RWPE1 (cell line): ENCODE results near the gene VPS18.

ENCODE experiments used
- CTCF ChIA-PET: fragments of 350-600 bp; sonication (Branson Sonifier 250); formaldehyde crosslinking; extraction: SDS; loops from one replicate; lab custom pipeline; 2021; lab: Yijun Ruan, JAX
- POLR2A ChIA-PET: fragments of 400-600 bp; formaldehyde crosslinking; extraction: SDS; loops from one replicate; lab custom pipeline; 2020; ENCODE audit warnings: antibody characterized with exemption; ENCODE audit not compliant: low non-redundant PET; lab: Yijun Ruan, JAX
- DNase-seq: peaks from one replicate; pipeline ENCODE4 v3.0.0; 2012; ENCODE audit warnings: low spot score
- H3K27ac ChIP-seq: fragments of 450-650 bp; 2 replicates; pipeline ENCODE4 v1.5.1; 2017
- CTCF ChIP-seq: fragments of 450-650 bp; conservative IDR thresholded peaks from 2 replicates; pipeline ENCODE4 v1.5.1; 2017; ENCODE audit warnings: low read depth, mild to moderate bottlenecking

Gene VPS18

DNA sequence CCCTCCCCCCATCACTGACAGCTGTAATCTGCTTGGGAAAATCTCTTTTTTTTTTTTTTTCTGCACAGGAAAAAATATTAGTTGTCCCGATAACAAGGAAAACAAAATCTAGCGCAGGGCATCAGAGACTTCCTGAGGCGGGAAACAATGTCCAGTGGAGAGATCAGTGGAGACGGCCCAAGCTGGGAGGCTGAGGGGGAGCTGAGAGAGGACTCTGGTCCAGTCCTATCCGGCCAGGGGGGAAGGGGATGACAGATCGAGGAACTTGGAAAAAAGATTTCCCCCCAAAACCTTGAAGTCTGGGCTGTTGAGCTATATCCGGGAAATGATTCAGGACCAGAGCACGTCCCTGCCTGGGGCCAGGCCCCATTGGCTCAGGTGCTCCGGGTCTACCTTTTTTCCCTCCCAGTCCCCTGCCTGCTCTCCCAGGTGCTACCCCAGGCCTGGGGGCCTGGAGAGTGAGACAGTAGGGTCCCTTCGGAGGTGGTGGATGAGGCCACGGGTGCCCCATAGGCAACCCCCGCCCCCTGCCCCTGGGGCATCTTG lies 20.9 kb downstream of the VPS18 start:
- TF ChIP-seq CTCF = no peak
- POLR2A ChIA-PET = no interaction called here
- CTCF ChIA-PET = interaction anchor here (0.6 to 1.9 kb wide), 6 partner anchors 9 to 417 kb away, joined by 3 to 8 read pairs (median 4); partner anchors contain the start of gene OIP5

DNA sequence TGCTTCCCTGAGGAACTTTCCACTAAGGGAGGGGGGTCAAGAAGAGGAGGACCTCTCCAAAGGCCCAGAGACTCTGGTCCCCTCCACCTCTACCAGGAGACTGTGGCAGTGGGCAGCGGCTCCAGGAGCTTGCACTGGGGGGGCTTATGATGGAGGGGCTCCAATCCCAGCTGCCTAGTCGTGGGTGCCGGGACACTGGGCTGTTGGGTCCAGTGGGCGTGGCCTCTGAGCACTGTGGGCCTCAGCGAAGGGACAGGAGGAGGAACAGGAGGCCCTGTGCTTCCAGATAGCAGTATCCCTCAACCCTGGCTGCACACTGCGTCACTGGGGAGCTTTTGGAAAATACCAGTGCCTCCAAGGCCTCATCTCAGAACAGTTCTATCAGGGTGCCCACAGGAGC lies 21.4 kb downstream of the VPS18 start:
- ChIA-PET CTCF (interaction anchor here (0.6 to 1.9 kb wide), 5 partner anchors 9 to 417 kb away, joined by 3 to 6 read pairs (median 4); partner anchors contain the start of gene OIP5), POLR2A (no interaction called here)

More for the DNA sequence above, 20.9 kb downstream of the VPS18 start:
- DNase-seq = no peak
- no peak overlapping the region for H3K27ac ChIP-seq

GRCh38 chr15:40917585-40917984 lies 23.3 kb downstream of the VPS18 start:
- POLR2A ChIA-PET = no interaction called here
- no peak for TF ChIP-seq CTCF
- no peak overlapping the region for H3K27ac ChIP-seq
- CTCF ChIA-PET = interaction anchor here (0.5 to 0.8 kb wide), 2 partner anchors 13 to 25 kb away, joined by 4 to 5 read pairs; no protein-coding TSS in a partner anchor
- no peak for DNase-seq

More for the DNA sequence above, 21.4 kb downstream of the VPS18 start:
- no peak for DNase-seq
- no peak overlapping the region for H3K27ac ChIP-seq
- TF ChIP-seq CTCF = no peak

DNA sequence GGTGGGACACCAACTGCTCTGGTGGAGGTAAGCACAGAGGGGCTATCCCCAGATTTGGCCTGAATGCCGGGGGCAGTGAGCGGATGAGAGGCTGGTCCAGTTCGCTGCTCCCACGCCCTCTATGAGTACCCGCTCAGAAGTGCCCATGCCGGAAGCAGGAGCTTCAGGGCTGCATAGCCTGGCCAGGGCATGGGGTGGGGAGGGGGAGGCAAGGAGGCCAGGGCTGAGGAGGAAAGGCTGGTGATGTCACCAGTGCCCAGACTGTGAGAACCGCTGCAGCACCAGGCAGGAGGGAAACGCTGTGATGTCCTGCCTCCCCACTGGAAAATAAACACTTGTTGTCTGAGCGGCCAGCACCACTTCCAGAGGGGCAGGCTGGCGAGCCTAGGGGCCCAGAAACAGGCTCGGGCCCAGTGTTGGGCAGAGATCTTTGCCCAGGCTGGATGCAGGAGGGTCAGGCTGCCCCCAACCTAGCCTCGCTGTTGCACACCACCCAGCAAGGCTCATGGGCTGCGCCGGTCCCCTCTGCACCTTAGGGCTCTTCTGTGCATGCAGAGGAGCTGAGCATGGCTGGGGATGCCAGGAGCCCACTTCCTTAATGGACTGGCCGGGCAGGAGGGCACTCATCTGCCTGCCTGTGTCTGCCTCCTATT lies 24.0 kb downstream of the VPS18 start:
- DNase-seq = no peak
- H3K27ac ChIP-seq = no peak overlapping the region
- TF ChIP-seq CTCF = no peak
- POLR2A ChIA-PET = no interaction called here
- CTCF ChIA-PET = interaction anchor here (0.8 kb wide), 1 partner anchor 13 kb away, joined by 4 read pairs; no protein-coding TSS in a partner anchor

DNA sequence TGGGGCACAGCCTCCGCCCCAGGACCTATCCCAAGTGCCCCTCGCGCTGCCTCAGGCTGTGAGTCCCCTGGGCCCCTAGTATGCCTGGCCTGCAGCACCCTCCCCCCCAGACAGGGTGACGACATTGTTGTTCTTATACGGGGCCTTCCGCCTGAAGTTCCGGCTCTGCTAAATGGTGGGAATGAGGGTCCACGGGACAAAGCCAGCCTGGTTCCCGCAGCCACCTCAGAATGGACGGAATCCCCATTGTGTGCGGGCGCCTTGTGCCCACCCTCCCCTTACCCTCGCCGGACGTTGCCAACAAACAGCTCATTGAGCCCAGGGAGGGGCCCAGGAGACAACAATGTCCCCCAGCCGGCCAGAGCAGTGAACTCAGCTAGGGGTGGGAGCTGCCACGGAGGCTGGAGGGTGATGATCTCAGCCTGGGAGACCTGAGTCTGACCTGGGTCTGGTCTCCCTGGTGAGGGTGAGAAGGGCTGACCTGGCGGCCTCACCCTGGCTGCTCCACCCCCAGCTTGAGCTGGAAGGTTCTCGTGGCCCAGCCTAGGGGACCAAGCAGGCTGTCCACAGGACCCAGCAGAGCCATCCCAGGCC lies 24.6 kb downstream of the VPS18 start:
- ChIA-PET CTCF (interaction anchor here (0.6 kb wide), 1 partner anchor 232 kb away, joined by 3 read pairs; no protein-coding TSS in a partner anchor), POLR2A (no interaction called here)
- H3K27ac ChIP-seq = no peak overlapping the region
- DNase-seq = no peak
- TF ChIP-seq CTCF = no peak

DNA sequence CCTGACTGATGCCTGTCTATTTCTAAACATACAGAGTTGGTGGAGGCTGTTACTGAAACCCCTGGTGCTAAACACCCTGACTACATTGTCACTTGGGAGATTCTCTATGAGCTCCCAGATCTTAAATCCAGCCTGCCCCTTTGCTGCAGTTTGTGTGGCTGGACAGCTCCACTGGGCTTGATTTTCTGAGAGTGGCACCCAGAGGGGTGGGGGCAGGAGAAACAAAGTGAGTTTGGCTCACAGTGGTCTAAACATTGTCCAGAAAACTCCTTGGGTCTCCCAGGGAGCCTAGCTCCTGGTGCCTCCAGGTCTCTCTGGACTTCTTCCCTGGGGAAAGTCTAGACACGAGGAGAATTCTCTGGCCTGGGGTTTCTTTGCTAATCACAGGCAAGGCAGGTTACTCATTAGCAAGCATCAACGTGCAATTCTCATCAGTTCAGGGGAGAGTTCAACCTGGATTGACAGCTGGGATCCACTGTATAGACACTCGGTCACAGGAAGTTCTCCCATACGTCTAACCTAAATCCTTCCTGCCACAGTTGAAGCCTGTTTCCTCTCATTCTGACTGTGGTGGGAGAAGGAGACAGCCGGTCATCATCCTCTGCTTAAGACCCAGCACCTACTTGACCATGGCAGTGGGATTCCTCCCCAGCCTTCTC lies 27.8 kb downstream of the VPS18 start:
- TF ChIP-seq CTCF = no peak
- CTCF ChIA-PET = interaction anchor here (0.5 to 1.0 kb wide), 2 partner anchors 19 to 309 kb away, joined by 3 read pairs; partner anchors contain the start of gene CHP1
- DNase-seq = no peak
- POLR2A ChIA-PET = no interaction called here
- no peak overlapping the region for H3K27ac ChIP-seq
